IMR-90 (cell line): ENCODE results near the gene GCK. TPM values are rescaled to one million over a fixed set of nuclear protein-coding genes. Genes with fewer than 3 reads are reported as not detected.

Experiments used
- ATAC-seq: fragments of 200-7000 bp; cut with Tn5 transposase; 2 replicates; pipeline ENCODE4 v1.9.1; 2020; ENCODE audit warnings: low read depth, mild to moderate bottlenecking, moderate library complexity
- BruUV-seq: library from RNA; stranded (reverse); fragments of 400-500 nt; replicated peaks from 2 replicates; lab custom pipeline; 2021; lab: Mats Ljungman, UMichigan
- CTCF ChIA-PET: fragments of 300-600 bp; formaldehyde crosslinking; extraction: SDS; loops from one replicate; lab custom pipeline; 2021; ENCODE audit warnings: antibody characterized with exemption; lab: Yijun Ruan, JAX
- POLR2A ChIA-PET: fragments of 300-600 bp; sonication (Branson Sonifier 250); formaldehyde crosslinking; loops from one replicate; lab custom pipeline; 2022; ENCODE audit warnings: antibody characterized with exemption; ENCODE audit not compliant: unreplicated experiment; lab: Charles Lee
- DNase-seq: peaks from one replicate; pipeline ENCODE4 v3.0.0; 2013
- H2AFZ ChIP-seq: replicated peaks from 2 replicates; pipeline ENCODE3; 2013; ENCODE audit warnings: low read length, mild to moderate bottlenecking; ENCODE audit not compliant: poor library complexity
- H2AK5ac ChIP-seq: 2 replicates; pipeline ENCODE4 v1.6.1; 2013; ENCODE audit warnings: low read depth, low read length, inconsistent platforms
- H2AK9ac ChIP-seq: replicated peaks from 2 replicates; pipeline ENCODE3; 2013; ENCODE audit warnings: mild to moderate bottlenecking, low read depth, low read length, moderate library complexity; ENCODE audit not compliant: poor library complexity
- H2BK120ac ChIP-seq: 2 replicates; pipeline ENCODE4 v1.6.1; 2013; ENCODE audit warnings: low read depth, low read length, inconsistent platforms
- H2BK15ac ChIP-seq: 3 replicates; pipeline ENCODE4 v1.6.1; 2013; ENCODE audit warnings: low read depth, low read length, inconsistent platforms
- H2BK20ac ChIP-seq: 2 replicates; pipeline ENCODE4 v1.6.1; 2013; ENCODE audit warnings: low read depth, mild to moderate bottlenecking, inconsistent platforms, low read length, moderate library complexity
- H2BK5ac ChIP-seq: 2 replicates; pipeline ENCODE4 v1.6.1; 2013; ENCODE audit warnings: mild to moderate bottlenecking, low read depth, low read length, inconsistent platforms; ENCODE audit not compliant: poor library complexity, severe bottlenecking
- H3K14ac ChIP-seq: replicated peaks from 2 replicates; pipeline ENCODE4 v1.6.1; 2013; ENCODE audit warnings: low read depth, low read length, inconsistent platforms
- H3K18ac ChIP-seq: 2 replicates; pipeline ENCODE4 v1.6.1; 2013; ENCODE audit warnings: low read depth, low read length, control low read depth
- H3K23ac ChIP-seq: 2 replicates; pipeline ENCODE4 v1.6.1; 2013; ENCODE audit warnings: low read depth, low read length, inconsistent platforms
- H3K27ac ChIP-seq: 2 replicates; pipeline ENCODE4 v1.5.1; 2013; ENCODE audit warnings: mild to moderate bottlenecking, control low read depth, low read length; ENCODE audit not compliant: insufficient read depth
- H3K27me3 ChIP-seq: 2 replicates; pipeline ENCODE4 v1.6.1; 2013; ENCODE audit warnings: low read length; ENCODE audit not compliant: control insufficient read depth, insufficient read depth
- H3K36me3 ChIP-seq: 2 replicates; pipeline ENCODE4 v1.6.1; 2013; ENCODE audit warnings: low read length, mixed read lengths; ENCODE audit not compliant: control insufficient read depth, insufficient read depth
- H3K4ac ChIP-seq: 2 replicates; pipeline ENCODE4 v1.6.1; 2013; ENCODE audit warnings: low read depth, low read length, inconsistent platforms
- H3K4me1 ChIP-seq: 2 replicates; pipeline ENCODE4 v1.6.1; 2013; ENCODE audit warnings: low read length, mixed read lengths; ENCODE audit not compliant: control insufficient read depth, insufficient read depth
- H3K4me2 ChIP-seq: 2 replicates; pipeline ENCODE4 v1.6.1; 2013; ENCODE audit warnings: low read depth, mild to moderate bottlenecking, control low read depth, low read length, moderate library complexity
- H3K4me3 ChIP-seq: 2 replicates; pipeline ENCODE4 v1.5.1; 2013; ENCODE audit warnings: low read depth, mild to moderate bottlenecking, control low read depth, low read length, moderate library complexity; ENCODE audit not compliant: insufficient read depth
- H3K56ac ChIP-seq: 2 replicates; pipeline ENCODE4 v1.6.1; 2013; ENCODE audit warnings: low read length, inconsistent platforms; ENCODE audit not compliant: insufficient read depth; ENCODE audit errors: extremely low read depth
- H3K79me1 ChIP-seq, 2 experiments: 2 replicates each; pipeline ENCODE4 v1.6.1; 2013; ENCODE audit warnings: low read length in 2 of 2, inconsistent platforms in 1 of 2, low read depth in 1 of 2
- H3K9ac ChIP-seq: 2 replicates; pipeline ENCODE4 v1.6.1; 2013; ENCODE audit warnings: low read depth, low read length, control low read depth
- H3K9me1 ChIP-seq: 2 replicates; pipeline ENCODE4 v1.6.1; 2013; ENCODE audit warnings: low read length, inconsistent platforms; ENCODE audit not compliant: insufficient read depth
- H3K9me3 ChIP-seq: 2 replicates; pipeline ENCODE4 v1.6.1; 2013; ENCODE audit warnings: low read length; ENCODE audit not compliant: control insufficient read depth, insufficient read depth
- H4K20me1 ChIP-seq: 2 replicates; pipeline ENCODE4 v1.6.1; 2013; ENCODE audit warnings: low read length, inconsistent platforms; ENCODE audit not compliant: insufficient read depth
- H4K5ac ChIP-seq: 2 replicates; pipeline ENCODE4 v1.6.1; 2013; ENCODE audit warnings: mild to moderate bottlenecking, low read depth, low read length, control low read depth
- H4K8ac ChIP-seq, 2 experiments: 2 replicates each; pipeline ENCODE4 v1.6.1; 2013; ENCODE audit warnings: low read depth in 2 of 2, low read length in 2 of 2, control low read depth in 1 of 2, inconsistent platforms in 1 of 2
- H4K91ac ChIP-seq: 2 replicates; pipeline ENCODE4 v1.6.1; 2013; ENCODE audit warnings: low read depth, low read length, inconsistent platforms; ENCODE audit not compliant: insufficient read depth
- CHD1 ChIP-seq: IDR thresholded peaks from 2 replicates; pipeline ENCODE4 v1.6.1; 2012; ENCODE audit warnings: low read depth, low read length, improper control_type of control experiment
- FOS ChIP-seq: fragments of 150-350 bp; IDR thresholded peaks from 2 replicates; pipeline ENCODE4 v1.6.1; 2016; ENCODE audit warnings: low read depth, low read length
- WGBS, 2 experiments: methylation state at CpG; one replicate each; pipeline versions ENCODE4 v1.1.5 to v1.1.7; 2013; ENCODE audit warnings: missing lambda C conversion rate in 2 of 2; ENCODE audit not compliant: insufficient read length in 1 of 2; ENCODE audit errors: extremely low coverage in 2 of 2; 5-methylcytosine and 5-hydroxymethylcytosine counted together
- dilution Hi-C: fragments of 300-500 bp; cut with HindIII; formaldehyde crosslinking; loops from one replicate; pipeline ENCODE4 v1.14.3; 2018; ENCODE audit warnings: low sequenced_read_pairs; ENCODE audit not compliant: unreplicated experiment
- in situ Hi-C: fragments of 300-500 bp; cut with MboI; formaldehyde crosslinking; loops from 3 replicates; pipeline ENCODE4 v1.14.3; 2019; ENCODE audit warnings: low sequenced_read_pairs, inconsistent platforms, mixed read lengths
- intact Hi-C: fragments of 100-400 bp; cut with micrococcal nuclease; formaldehyde crosslinking; loops from 2 replicates; pipeline ENCODE4 v1.10.0; 2022
- polyA plus RNA-seq, 3 experiments: library from polyadenylated mRNA; depleted of rRNA; stranded (reverse); fragments of >200 nt; gene quantifications; 2 replicates each; pipeline ENCODE4 v1.2.3, GENCODE V29; 2012; ENCODE audit warnings: low replicate concordance in 1 of 3
- total RNA-seq: library from RNA; depleted of rRNA; stranded (reverse); fragments of >200 nt; gene quantifications from 2 replicates; pipeline ENCODE4 v1.2.3, GENCODE V29; 2012
- TF ChIP-seq, protein P1 (sequence below): conservative IDR thresholded peaks from 2 replicates; pipeline ENCODE4 v1.5.1; 2012; ENCODE audit warnings: mild to moderate bottlenecking, low read depth, low read length, improper control_type of control experiment

GCK gene
- total and polyA plus RNA-seq, 2 of the 4 experiments (the other 2 are of a cell fraction): 0.14 to 0.18 TPM

DNA sequence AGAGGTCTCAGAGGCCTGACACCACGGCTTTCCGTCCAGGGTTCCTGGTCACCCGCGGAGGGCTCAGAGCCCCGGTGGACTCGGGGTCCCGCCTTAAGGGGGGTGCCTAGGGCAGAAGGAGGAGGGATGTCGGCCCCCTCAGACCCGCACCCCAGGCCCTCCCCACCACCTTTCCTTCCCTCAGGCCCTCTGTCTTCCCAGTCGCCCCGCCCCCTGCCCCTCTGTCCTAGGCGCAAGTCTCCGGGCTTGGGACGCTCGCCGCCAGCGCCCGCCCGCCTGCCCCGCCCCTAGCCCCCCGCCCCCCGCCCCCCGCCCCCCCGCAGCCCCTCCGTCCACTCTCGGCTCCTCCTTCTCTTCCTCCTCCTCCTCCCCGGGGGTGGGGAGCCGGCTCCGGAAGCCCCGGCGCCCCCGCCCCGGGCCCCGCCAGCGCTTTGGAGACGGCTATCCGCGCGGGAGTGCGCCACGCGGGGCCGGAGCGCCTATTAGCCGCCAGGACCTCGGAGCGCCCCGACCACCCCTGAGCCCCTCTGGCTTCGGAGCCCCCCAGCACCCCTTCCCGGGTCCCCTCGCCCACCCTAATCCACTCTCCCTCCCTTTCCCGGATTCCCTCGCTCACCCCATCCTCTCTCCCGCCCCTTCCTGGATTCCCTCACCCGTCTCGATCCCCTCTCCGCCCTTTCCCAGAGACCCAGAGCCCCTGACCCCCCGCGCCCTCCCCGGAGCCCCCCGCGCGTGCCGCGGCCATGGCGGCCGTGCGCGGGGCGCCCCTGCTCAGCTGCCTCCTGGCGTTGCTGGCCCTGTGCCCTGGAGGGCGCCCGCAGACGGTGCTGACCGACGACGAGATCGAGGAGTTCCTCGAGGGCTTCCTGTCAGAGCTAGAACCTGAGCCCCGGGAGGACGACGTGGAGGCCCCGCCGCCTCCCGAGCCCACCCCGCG lies 85.0 kb downstream of the GCK start, which contains the start of gene AEBP1:
Gene AEBP1 (plus strand): TSS at position 423 of the 937 bp plus-strand sequence. CDS start 321 bp downstream, at position 744.
- Histone ChIP-seq H3K14ac (peak within 1 kb of the TSS; percentile 60; the same call in 1 of the 2 replicates), H3K9ac (no peak within 1 kb of the TSS), H3K56ac (no peak within 1 kb of the TSS), H3K18ac (peak within 1 kb of the TSS; percentile 42), H4K91ac (peak within 1 kb of the TSS; percentile 10; the same call in 1 of the 2 replicates), H4K5ac (no peak within 1 kb of the TSS; the same call in 1 of the 2 replicates), H2BK20ac (peak within 1 kb of the TSS; percentile 55; the same call in 1 of the 2 replicates), H3K27me3 (no peaks in the 10 kb centered on the region), H4K20me1 (no peaks in the 10 kb centered on the region), H2BK15ac (peak within 1 kb of the TSS; percentile 29; the same call in 1 of the 3 replicates), H3K4me2 (peak within 1 kb of the TSS; percentile 13; the same call in 1 of the 2 replicates), H3K4me3 (no peak within 1 kb of the TSS), H2AFZ (peak within 1 kb of the TSS; percentile 80), H4K8ac (peak within 1 kb of the TSS in 1 of 2 experiments; percentile 33; a peak in 3 of 4 replicates), H2BK120ac (peak within 1 kb of the TSS; percentile 70), H2AK9ac (peak within 1 kb of the TSS; percentile 47), H3K9me1 (peaks cover 25% of the 10 kb centered on the region), H3K79me1 (no peaks in the 10 kb centered on the region; a peak in 1 of 4 replicates), H3K36me3 (no peaks in the 10 kb centered on the region), H2AK5ac (peak within 1 kb of the TSS; percentile 87; the same call in 1 of the 2 replicates), H3K23ac (no peak within 1 kb of the TSS), H2BK5ac (no peak within 1 kb of the TSS), H3K4me1 (peaks cover 36% of the 10 kb centered on the region), H3K9me3 (no peaks in the 10 kb centered on the region), H3K4ac (peak within 1 kb of the TSS; percentile 85), H3K27ac (no peak within 1 kb of the TSS)
- POLR2A ChIA-PET: no interaction called here
- DNase-seq (no peak), ATAC-seq (no peak)
- BruUV-seq: no TSS peak
- dilution Hi-C loops: no loop called here
- in situ Hi-C loops: no loop called here
- CTCF ChIA-PET: no interaction called here
- WGBS, 2 experiments: 8% methylated on average over 13 of the region's 87 CpGs; no CpG with 5 or more reads in 1 of the 2 experiments
- intact Hi-C loops: no loop called here
- TF ChIP-seq CHD1: no peak
- TF ChIP-seq, protein P1, sequence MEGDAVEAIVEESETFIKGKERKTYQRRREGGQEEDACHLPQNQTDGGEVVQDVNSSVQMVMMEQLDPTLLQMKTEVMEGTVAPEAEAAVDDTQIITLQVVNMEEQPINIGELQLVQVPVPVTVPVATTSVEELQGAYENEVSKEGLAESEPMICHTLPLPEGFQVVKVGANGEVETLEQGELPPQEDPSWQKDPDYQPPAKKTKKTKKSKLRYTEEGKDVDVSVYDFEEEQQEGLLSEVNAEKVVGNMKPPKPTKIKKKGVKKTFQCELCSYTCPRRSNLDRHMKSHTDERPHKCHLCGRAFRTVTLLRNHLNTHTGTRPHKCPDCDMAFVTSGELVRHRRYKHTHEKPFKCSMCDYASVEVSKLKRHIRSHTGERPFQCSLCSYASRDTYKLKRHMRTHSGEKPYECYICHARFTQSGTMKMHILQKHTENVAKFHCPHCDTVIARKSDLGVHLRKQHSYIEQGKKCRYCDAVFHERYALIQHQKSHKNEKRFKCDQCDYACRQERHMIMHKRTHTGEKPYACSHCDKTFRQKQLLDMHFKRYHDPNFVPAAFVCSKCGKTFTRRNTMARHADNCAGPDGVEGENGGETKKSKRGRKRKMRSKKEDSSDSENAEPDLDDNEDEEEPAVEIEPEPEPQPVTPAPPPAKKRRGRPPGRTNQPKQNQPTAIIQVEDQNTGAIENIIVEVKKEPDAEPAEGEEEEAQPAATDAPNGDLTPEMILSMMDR: no peak
- TF ChIP-seq FOS: no peak
